Dendritic cell treated with granulocyte-macrophage colony-stimulating factor and Interleukin-4, amounts not matched to agents 40 ng/mL and 50 ng/mL, for 4 days (primary cell): Measurements from ENCODE around the gene EPOP.

Experiments
- H3K27ac Mint-ChIP-seq: one replicate; pipeline ENCODE4 v1.8.0; 2022; ENCODE audit warnings: mild to moderate bottlenecking, mixed read lengths
- H3K27me3 Mint-ChIP-seq: one replicate; pipeline ENCODE4 v1.8.0; 2022; ENCODE audit warnings: mild to moderate bottlenecking, mixed read lengths
- H3K36me3 Mint-ChIP-seq: one replicate; pipeline ENCODE4 v1.8.0; 2022; ENCODE audit warnings: low read depth, mixed read lengths
- H3K4me1 Mint-ChIP-seq: one replicate; pipeline ENCODE4 v1.8.0; 2022; ENCODE audit warnings: low read depth, mixed read lengths
- H3K4me3 Mint-ChIP-seq: one replicate; pipeline ENCODE4 v1.8.0; 2022; ENCODE audit warnings: mild to moderate bottlenecking, moderate library complexity, mixed read lengths
- H3K9me3 Mint-ChIP-seq: one replicate; pipeline ENCODE4 v1.8.0; 2022; ENCODE audit warnings: mixed read lengths
- intact Hi-C: fragments of 100-400 bp; cut with micrococcal nuclease; formaldehyde crosslinking; loops from one replicate; pipeline ENCODE4 v1.15.0; 2022

Gene EPOP

DNA sequence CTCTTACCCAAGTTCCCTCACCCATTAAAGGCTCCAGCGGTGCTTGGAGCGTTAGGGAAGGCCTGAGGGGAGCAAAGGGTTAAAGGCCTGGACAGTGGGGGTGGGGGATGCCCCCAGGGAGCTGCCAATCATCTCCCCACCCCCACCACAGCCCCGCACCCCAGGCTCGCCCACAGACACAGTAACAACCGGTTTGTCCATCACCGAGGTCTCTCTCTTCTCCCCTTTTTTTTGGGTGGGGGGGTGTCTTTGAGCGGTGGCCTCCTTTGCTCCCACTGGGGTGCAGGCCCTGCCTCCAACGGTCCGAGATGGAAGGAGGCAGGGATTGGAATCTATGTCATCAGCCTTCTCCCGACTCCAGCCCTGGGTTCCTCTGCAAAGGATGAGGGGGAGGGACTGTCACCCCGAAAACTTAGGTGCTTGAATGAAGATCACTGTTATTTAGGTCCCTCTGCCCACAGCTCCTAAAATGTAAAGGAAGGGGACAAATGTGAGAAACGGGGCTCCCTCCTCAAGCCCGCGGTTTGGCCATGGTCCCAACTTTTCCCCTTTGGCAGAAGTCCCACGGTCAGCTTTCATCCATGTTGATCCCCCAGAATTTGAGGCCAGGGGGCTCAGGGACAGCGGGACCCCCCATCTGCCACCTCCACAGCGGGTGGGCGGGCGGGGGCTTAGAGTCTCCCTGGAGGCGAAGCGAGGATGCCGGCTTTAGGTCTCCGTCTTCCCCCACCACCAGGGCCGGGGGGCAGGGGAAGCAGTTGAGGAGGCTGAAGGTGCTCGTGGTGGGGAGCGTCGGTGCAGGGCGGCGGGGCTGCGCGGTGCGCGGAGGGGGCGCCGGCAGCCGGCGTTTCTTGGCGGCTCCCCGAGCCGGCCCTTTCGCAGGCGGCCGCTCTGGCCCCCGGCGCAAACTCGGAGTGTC, 1.7 kb downstream of the EPOP start:
- peaks cover 58% of the 10 kb centered on the region for H3K27me3 Mint-ChIP-seq
- intact Hi-C loops = no loop called here
- H3K9me3 Mint-ChIP-seq = no peaks in the 10 kb centered on the region

DNA sequence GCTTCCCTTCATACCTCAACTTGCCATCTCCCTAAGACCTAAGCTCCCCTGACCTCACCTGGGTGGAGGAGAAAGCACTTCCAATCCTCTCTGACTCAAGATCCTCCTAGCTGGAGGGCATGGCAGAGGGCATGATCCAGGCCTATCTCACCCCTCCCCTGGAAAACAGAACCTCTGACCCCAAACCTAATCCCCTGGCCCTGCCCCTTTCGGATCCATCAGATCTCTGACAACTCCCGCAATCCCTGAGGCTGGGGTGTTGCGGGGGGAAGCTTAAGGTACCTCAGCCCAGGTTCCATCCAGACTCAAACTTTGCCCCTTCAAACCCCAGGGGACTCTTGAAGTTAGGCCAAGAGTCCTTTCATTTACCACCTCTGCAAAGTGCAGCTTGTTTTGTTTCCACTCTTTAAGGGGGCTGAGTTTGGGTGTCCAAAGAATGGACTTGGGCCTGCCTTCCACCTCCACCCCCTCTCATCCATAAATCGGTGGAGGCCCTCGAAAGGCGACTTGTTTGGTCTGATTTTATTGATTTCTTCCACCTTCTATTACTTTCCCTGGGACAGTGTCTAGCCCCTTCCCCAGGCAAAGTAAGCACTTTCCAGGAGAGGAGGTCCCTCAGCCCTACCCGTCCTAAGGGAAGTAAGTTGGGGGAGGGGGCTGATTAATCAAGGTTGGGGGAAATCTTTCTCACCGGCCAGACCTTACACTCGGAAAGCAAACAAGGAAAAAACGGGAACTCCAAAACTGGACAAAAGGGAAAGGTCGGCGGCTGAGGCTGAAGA, 2.6 kb downstream of the EPOP start:
- intact Hi-C loops = no loop called here
- Mint-ChIP-seq H3K9me3 (no peaks in the 10 kb centered on the region), H3K36me3 (peaks cover 12% of the 10 kb centered on the region), H3K27me3 (peaks cover 66% of the 10 kb centered on the region), H3K4me3 (peak overlapping the region; percentile 76), H3K4me1 (peaks cover 69% of the 10 kb centered on the region), H3K27ac (peak overlapping the region; percentile 59)

More for the DNA sequence above, 1.7 kb downstream of the EPOP start:
- Mint-ChIP-seq H3K4me3 (peak overlapping the region; percentile 76), H3K4me1 (peaks cover 71% of the 10 kb centered on the region), H3K27ac (peak overlapping the region; percentile 59), H3K36me3 (peaks cover 12% of the 10 kb centered on the region)

- H3K27me3 Mint-ChIP-seq = peaks cover 72% of the 10 kb centered on the region
- H3K9me3 Mint-ChIP-seq = no peaks in the 10 kb centered on the region
- peaks cover 12% of the 10 kb centered on the region for H3K36me3 Mint-ChIP-seq
- H3K4me1 Mint-ChIP-seq = peaks cover 46% of the 10 kb centered on the region
- peak overlapping the region; percentile 59 for H3K27ac Mint-ChIP-seq
- no peak overlapping the region for H3K4me3 Mint-ChIP-seq
- intact Hi-C loops = loop anchor here (2.0 to 10.0 kb wide), 3 partner anchors 65 to 315 kb away; partner anchors contain the start of genes ARHGAP23 and SOCS7
Observed at GRCh38 chr17:38669520-38669919, 5.2 kb downstream of the EPOP start.

DNA sequence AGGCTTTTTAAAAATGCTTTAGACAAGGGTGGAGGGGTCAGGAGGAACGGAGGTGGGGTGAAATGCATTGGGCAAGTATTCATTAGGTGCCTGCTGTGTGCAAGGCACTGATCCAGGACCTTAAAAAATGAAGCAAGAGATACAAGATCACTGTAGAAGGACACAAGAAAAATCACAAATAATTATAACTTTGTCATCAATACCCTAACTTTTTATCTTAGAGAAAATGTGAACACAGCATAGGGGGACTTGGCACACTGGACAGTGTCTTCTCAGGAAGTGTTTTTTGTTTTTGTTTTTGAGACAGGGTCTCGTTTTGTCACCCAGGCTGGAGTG, 7.0 kb downstream of the EPOP start:
- Mint-ChIP-seq H3K4me1 (peaks cover 42% of the 10 kb centered on the region), H3K27ac (no peak overlapping the region), H3K4me3 (no peak overlapping the region), H3K9me3 (no peaks in the 10 kb centered on the region), H3K36me3 (peaks cover 6% of the 10 kb centered on the region), H3K27me3 (peaks cover 82% of the 10 kb centered on the region)
- intact Hi-C loops = loop anchor here (1.0 to 10.0 kb wide), 4 partner anchors 67 to 313 kb away; partner anchors contain the start of genes ARHGAP23 and SOCS7

DNA sequence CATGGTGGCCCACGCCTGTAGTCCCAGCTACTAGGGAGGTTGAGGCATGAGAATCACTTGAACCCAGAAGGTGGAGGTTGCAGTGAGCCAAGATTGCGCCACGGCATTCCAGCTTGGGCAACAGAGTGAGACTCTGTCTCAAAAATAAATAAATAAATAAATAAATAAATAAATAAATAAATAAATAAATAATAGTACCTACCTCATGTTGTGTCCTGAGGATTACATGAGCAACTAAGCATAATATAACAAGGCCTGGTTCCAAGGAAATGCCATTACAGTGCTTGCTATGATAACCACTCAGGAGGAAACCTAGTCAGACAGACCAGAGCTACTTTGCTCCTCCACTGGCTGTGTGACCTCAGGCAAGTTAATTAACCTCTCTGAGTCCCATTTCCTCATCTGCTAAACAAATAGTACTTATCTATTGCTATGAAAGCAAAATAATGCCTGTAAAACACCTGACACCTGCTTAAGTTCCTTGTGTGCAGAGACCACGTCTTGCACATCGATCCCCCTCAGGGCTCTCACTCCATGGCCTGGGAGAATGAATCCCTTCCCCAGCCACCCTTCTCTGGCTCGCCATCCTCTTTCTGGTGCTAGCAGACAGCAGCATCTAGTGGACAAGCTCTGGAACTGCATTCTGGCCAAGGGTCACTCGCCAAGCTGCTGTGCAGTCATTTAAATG, 7.5 kb downstream of the EPOP start:
- Mint-ChIP-seq H3K27me3 (peaks cover 77% of the 10 kb centered on the region), H3K9me3 (no peaks in the 10 kb centered on the region), H3K4me1 (peaks cover 41% of the 10 kb centered on the region), H3K27ac (no peak overlapping the region), H3K36me3 (peaks cover 1% of the 10 kb centered on the region), H3K4me3 (no peak overlapping the region)
- intact Hi-C loops = loop anchor here (1.0 to 10.0 kb wide), 3 partner anchors 175 to 312 kb away; partner anchors contain the start of genes ARHGAP23 and SOCS7

DNA sequence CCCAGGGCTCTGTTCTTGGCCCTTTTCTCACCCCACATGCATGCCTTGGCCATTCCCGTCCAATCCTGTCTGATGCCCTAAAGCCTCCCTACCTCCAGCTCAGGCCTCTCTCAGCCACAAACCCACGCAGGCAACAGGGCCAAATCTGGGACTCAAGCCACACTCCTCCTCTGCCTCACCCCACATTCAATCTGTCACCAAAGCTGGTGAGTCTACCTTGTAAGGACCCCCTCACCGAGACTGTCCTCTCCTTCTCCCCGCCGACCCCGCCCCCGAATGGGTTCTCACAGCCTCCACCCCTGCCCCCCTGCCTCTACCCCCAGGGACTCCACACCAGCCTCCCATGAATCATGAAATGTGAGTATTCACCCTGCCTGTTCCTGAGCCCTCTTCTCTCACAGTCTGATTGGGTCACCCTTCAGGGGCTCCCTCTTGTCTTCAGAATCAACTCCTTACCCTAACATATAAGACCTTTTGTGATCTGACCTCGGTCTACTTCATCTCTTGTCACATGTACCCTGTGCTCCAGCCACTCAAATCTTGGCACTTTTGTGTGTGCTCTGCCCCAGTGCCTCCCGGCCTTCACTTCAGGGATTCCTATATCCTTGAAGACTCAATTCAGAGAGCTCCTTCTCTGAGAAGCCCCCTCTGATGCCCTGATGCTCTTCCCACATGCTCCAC, 10.7 kb downstream of the EPOP start:
- H3K4me3 Mint-ChIP-seq = no peak overlapping the region
- H3K4me1 Mint-ChIP-seq = peaks cover 39% of the 10 kb centered on the region
- intact Hi-C loops = loop anchor here (2.0 to 10.0 kb wide), 3 partner anchors 105 to 309 kb away; partner anchors contain the start of genes ARHGAP23 and SOCS7
- H3K27me3 Mint-ChIP-seq = peaks cover 55% of the 10 kb centered on the region
- H3K27ac Mint-ChIP-seq = peak overlapping the region; percentile 6
- no peaks in the 10 kb centered on the region for H3K36me3 Mint-ChIP-seq
- no peaks in the 10 kb centered on the region for H3K9me3 Mint-ChIP-seq

GRCh38 chr17:38663125-38663751, 11.5 kb downstream of the EPOP start:
- H3K9me3 Mint-ChIP-seq = no peaks in the 10 kb centered on the region
- no peak overlapping the region for H3K27ac Mint-ChIP-seq
- peaks cover 45% of the 10 kb centered on the region for H3K4me1 Mint-ChIP-seq
- peaks cover 52% of the 10 kb centered on the region for H3K27me3 Mint-ChIP-seq
- no peak overlapping the region for H3K4me3 Mint-ChIP-seq
- no peaks in the 10 kb centered on the region for H3K36me3 Mint-ChIP-seq
- intact Hi-C loops = loop anchor here (2.0 to 10.0 kb wide), 3 partner anchors 104 to 308 kb away; partner anchors contain the start of genes ARHGAP23 and SOCS7

GRCh38 chr17:38660097-38661025, 14.4 kb downstream of the EPOP start:
- H3K27ac Mint-ChIP-seq = peak overlapping the region; percentile 75
- H3K27me3 Mint-ChIP-seq = peaks cover 57% of the 10 kb centered on the region
- no peaks in the 10 kb centered on the region for H3K9me3 Mint-ChIP-seq
- H3K36me3 Mint-ChIP-seq = no peaks in the 10 kb centered on the region
- peaks cover 53% of the 10 kb centered on the region for H3K4me1 Mint-ChIP-seq
- intact Hi-C loops = loop anchor here (10.0 kb wide), 2 partner anchors 236 to 306 kb away; partner anchors contain the start of genes ARHGAP23 and SOCS7
- peak overlapping the region; percentile 54 for H3K4me3 Mint-ChIP-seq

DNA sequence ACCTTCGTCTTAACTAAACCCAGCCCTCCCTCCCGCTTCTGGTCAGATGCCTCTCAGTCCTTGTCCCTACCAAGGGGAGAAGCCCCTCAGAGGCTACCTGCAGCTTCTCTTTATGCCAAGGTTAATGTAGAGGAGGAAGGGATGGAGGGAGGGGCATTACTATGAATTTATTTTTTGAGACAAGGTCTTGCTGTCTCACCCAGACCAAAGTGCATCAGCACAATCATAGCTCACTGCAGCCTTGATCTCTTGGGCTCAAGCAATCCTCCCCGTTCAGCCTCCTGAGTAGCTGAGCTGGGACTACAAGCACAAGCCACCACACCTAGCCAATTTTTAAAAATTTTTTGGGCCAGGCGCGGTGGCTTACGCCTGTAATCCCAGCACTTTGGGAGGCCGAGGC, 15.3 kb downstream of the EPOP start:
- no peaks in the 10 kb centered on the region for H3K9me3 Mint-ChIP-seq
- intact Hi-C loops = loop anchor here (10.0 kb wide), 1 partner anchor 65 kb away; no protein-coding TSS in a partner anchor
- H3K4me1 Mint-ChIP-seq = peaks cover 61% of the 10 kb centered on the region
- H3K36me3 Mint-ChIP-seq = no peaks in the 10 kb centered on the region
- H3K4me3 Mint-ChIP-seq = no peak overlapping the region
- H3K27me3 Mint-ChIP-seq = peaks cover 57% of the 10 kb centered on the region
- H3K27ac Mint-ChIP-seq = no peak overlapping the region

- intact Hi-C loops = loop anchor here (10.0 kb wide), 1 partner anchor 64 kb away; no protein-coding TSS in a partner anchor
- Mint-ChIP-seq H3K4me1 (peaks cover 64% of the 10 kb centered on the region), H3K36me3 (no peaks in the 10 kb centered on the region), H3K9me3 (no peaks in the 10 kb centered on the region), H3K4me3 (peak overlapping the region; percentile 39), H3K27ac (peak overlapping the region; percentile 40), H3K27me3 (peaks cover 57% of the 10 kb centered on the region)
Observed at GRCh38 chr17:38658741-38659345, 15.9 kb downstream of the EPOP start.

GRCh38 chr17:38657824-38658740, 16.7 kb downstream of the EPOP start:
- Mint-ChIP-seq H3K4me3 (peak overlapping the region; percentile 39), H3K27ac (peak overlapping the region; percentile 40), H3K4me1 (peaks cover 64% of the 10 kb centered on the region), H3K27me3 (peaks cover 57% of the 10 kb centered on the region), H3K9me3 (no peaks in the 10 kb centered on the region), H3K36me3 (no peaks in the 10 kb centered on the region)
- intact Hi-C loops = loop anchor here (10.0 kb wide), 1 partner anchor 63 kb away; no protein-coding TSS in a partner anchor
